Nephron progenitor cell (in vitro differentiated cells): ENCODE results near the gene ZNF488.

ENCODE experiments used
- DNase-seq: peaks from one replicate; pipeline ENCODE4 v3.0.0; 2021
- H3K27ac Mint-ChIP-seq: 2 replicates; pipeline ENCODE4 v1.8.0; 2021; ENCODE audit warnings: mild to moderate bottlenecking, moderate library complexity, mixed read lengths
- H3K27me3 Mint-ChIP-seq: 2 replicates; pipeline ENCODE4 v1.8.0; 2021; ENCODE audit warnings: mild to moderate bottlenecking, low read depth, mixed read lengths; ENCODE audit not compliant: poor library complexity
- H3K36me3 Mint-ChIP-seq: 2 replicates; pipeline ENCODE4 v1.8.0; 2021; ENCODE audit warnings: low read depth, mixed read lengths
- H3K4me1 Mint-ChIP-seq: 2 replicates; pipeline ENCODE4 v1.8.0; 2021; ENCODE audit warnings: mixed read lengths
- H3K4me3 Mint-ChIP-seq: 2 replicates; pipeline ENCODE4 v1.8.0; 2021; ENCODE audit warnings: mild to moderate bottlenecking, moderate library complexity, mixed read lengths
- H3K9me3 Mint-ChIP-seq: 2 replicates; pipeline ENCODE4 v1.8.0; 2021; ENCODE audit warnings: mild to moderate bottlenecking, moderate library complexity, mixed read lengths
- CTCF ChIP-seq: fragments of 200-600 bp; sonication (generic); IDR thresholded peaks from 2 replicates; pipeline ENCODE4 v1.5.0; 2021; ENCODE audit warnings: antibody characterized with exemption

ZNF488 gene

GRCh38 chr10:47346581-47347302 is 37.4 kb downstream of the ZNF488 start:
- H3K9me3 Mint-ChIP-seq = no peaks in the 10 kb centered on the region
- peaks cover 9% of the 10 kb centered on the region for H3K4me1 Mint-ChIP-seq
- no peak overlapping the region for H3K27ac Mint-ChIP-seq
- TF ChIP-seq CTCF = no peak
- H3K4me3 Mint-ChIP-seq = no peak overlapping the region
- DNase-seq = no peak
- H3K27me3 Mint-ChIP-seq = no peaks in the 10 kb centered on the region
- H3K36me3 Mint-ChIP-seq = no peaks in the 10 kb centered on the region

GRCh38 chr10:47344996-47345870 is 38.9 kb downstream of the ZNF488 start:
- H3K36me3 Mint-ChIP-seq = no peaks in the 10 kb centered on the region
- no peak overlapping the region for H3K27ac Mint-ChIP-seq
- H3K27me3 Mint-ChIP-seq = peaks cover 1% of the 10 kb centered on the region
- TF ChIP-seq CTCF = no peak
- H3K9me3 Mint-ChIP-seq = no peaks in the 10 kb centered on the region
- peaks cover 9% of the 10 kb centered on the region for H3K4me1 Mint-ChIP-seq
- H3K4me3 Mint-ChIP-seq = no peak overlapping the region
- no peak for DNase-seq

GRCh38 chr10:47340608-47341170 is 43.4 kb downstream of the ZNF488 start:
- Mint-ChIP-seq H3K36me3 (no peaks in the 10 kb centered on the region), H3K4me1 (no peaks in the 10 kb centered on the region), H3K4me3 (no peak overlapping the region), H3K27ac (no peak overlapping the region), H3K27me3 (peaks cover 14% of the 10 kb centered on the region), H3K9me3 (no peaks in the 10 kb centered on the region)
- TF ChIP-seq CTCF = peak; percentile 97
- DNase-seq = peak; percentile 83

- H3K27me3 Mint-ChIP-seq = peaks cover 19% of the 10 kb centered on the region
- H3K4me3 Mint-ChIP-seq = no peak overlapping the region
- H3K9me3 Mint-ChIP-seq = no peaks in the 10 kb centered on the region
- H3K27ac Mint-ChIP-seq = no peak overlapping the region
- H3K36me3 Mint-ChIP-seq = no peaks in the 10 kb centered on the region
- no peaks in the 10 kb centered on the region for H3K4me1 Mint-ChIP-seq
- TF ChIP-seq CTCF = no peak
- DNase-seq = no peak
These were observed 44.1 kb downstream of the ZNF488 start for GRCh38 chr10:47339759-47340607.

GRCh38 chr10:47339186-47339735 is 44.8 kb downstream of the ZNF488 start:
- no peaks in the 10 kb centered on the region for H3K4me1 Mint-ChIP-seq
- no peak for DNase-seq
- H3K27ac Mint-ChIP-seq = no peak overlapping the region
- H3K9me3 Mint-ChIP-seq = no peaks in the 10 kb centered on the region
- no peaks in the 10 kb centered on the region for H3K36me3 Mint-ChIP-seq
- peaks cover 25% of the 10 kb centered on the region for H3K27me3 Mint-ChIP-seq
- H3K4me3 Mint-ChIP-seq = no peak overlapping the region
- TF ChIP-seq CTCF = no peak
